Measurements from ENCODE around the gene PRR7.

The PRR7 gene

GRCh38 chr5:177465044-177465443 lies 18.4 kb downstream of the PRR7 start:
- TF ChIP-seq REST (IDR thresholded peaks at IDR 0.05; ENCODE audit: low read depth) (no peak), NFIC (IDR thresholded peaks at IDR 0.05) (no peak), CEBPB (IDR thresholded peaks at IDR 0.05) (no peak), YY1 (IDR thresholded peaks at IDR 0.05; ENCODE audit: low read depth) (no peak), TCF12 (IDR thresholded peaks at IDR 0.05; ENCODE audit: low read depth) (no peak), EP300 (IDR thresholded peaks at IDR 0.05; ENCODE audit: borderline replicate concordance) (no peak), CREB1 (IDR thresholded peaks at IDR 0.05; ENCODE audit: low read depth) (no peak), RAD21 (IDR thresholded peaks at IDR 0.05; ENCODE audit: low read depth) (no peak), TEAD4 (IDR thresholded peaks at IDR 0.05) (no peak), MAX (IDR thresholded peaks at IDR 0.05) (no peak)

GRCh38 chr5:177466861-177467260 lies 20.2 kb downstream of the PRR7 start:
- no peak for TF ChIP-seq TCF12 (IDR thresholded peaks at IDR 0.05; ENCODE audit: low read depth)
- no peak for TF ChIP-seq REST (IDR thresholded peaks at IDR 0.05; ENCODE audit: low read depth)
- TF ChIP-seq TAF1 (IDR thresholded peaks at IDR 0.05; ENCODE audit: low read depth) = no peak
- TF ChIP-seq EGR1 (IDR thresholded peaks at IDR 0.05) = no peak
- TF ChIP-seq YY1 (IDR thresholded peaks at IDR 0.05; ENCODE audit: low read depth) = no peak
- no peak for TF ChIP-seq CREB1 (IDR thresholded peaks at IDR 0.05; ENCODE audit: low read depth)
- TF ChIP-seq MAX (IDR thresholded peaks at IDR 0.05) = no peak
- TF ChIP-seq CEBPB (IDR thresholded peaks at IDR 0.05) = no peak
- no peak for TF ChIP-seq ZBTB7A (IDR thresholded peaks at IDR 0.05; ENCODE audit: low read depth)
- TF ChIP-seq NFIC (IDR thresholded peaks at IDR 0.05) = no peak
- TF ChIP-seq USF1 (IDR thresholded peaks at IDR 0.05) = no peak
- no peak for TF ChIP-seq FOXM1 (IDR thresholded peaks at IDR 0.05; ENCODE audit: borderline replicate concordance, low read depth)
- TF ChIP-seq RAD21 (IDR thresholded peaks at IDR 0.05; ENCODE audit: low read depth) = no peak
- no peak for TF ChIP-seq TEAD4 (IDR thresholded peaks at IDR 0.05)
- no peak for TF ChIP-seq EP300 (IDR thresholded peaks at IDR 0.05; ENCODE audit: borderline replicate concordance)

- TF ChIP-seq TEAD4 (IDR thresholded peaks at IDR 0.05) (no peak), TAF1 (IDR thresholded peaks at IDR 0.05; ENCODE audit: low read depth) (no peak), FOXM1 (IDR thresholded peaks at IDR 0.05; ENCODE audit: borderline replicate concordance, low read depth) (no peak), TCF12 (IDR thresholded peaks at IDR 0.05; ENCODE audit: low read depth) (no peak), REST (IDR thresholded peaks at IDR 0.05; ENCODE audit: low read depth) (no peak), NFIC (IDR thresholded peaks at IDR 0.05) (no peak), RAD21 (IDR thresholded peaks at IDR 0.05; ENCODE audit: low read depth) (no peak), USF1 (IDR thresholded peaks at IDR 0.05) (no peak)
Measured at GRCh38 chr5:177467436-177467835, 20.8 kb downstream of the PRR7 start.

GRCh38 chr5:177468329-177468684 lies 21.7 kb downstream of the PRR7 start:
- TF ChIP-seq EP300 (IDR thresholded peaks at IDR 0.05; ENCODE audit: borderline replicate concordance) = no peak
- no peak for TF ChIP-seq RAD21 (IDR thresholded peaks at IDR 0.05; ENCODE audit: low read depth)
- no peak for TF ChIP-seq ZBTB7A (IDR thresholded peaks at IDR 0.05; ENCODE audit: low read depth)
- TF ChIP-seq REST (IDR thresholded peaks at IDR 0.05; ENCODE audit: low read depth) = no peak
- no peak for TF ChIP-seq TCF12 (IDR thresholded peaks at IDR 0.05; ENCODE audit: low read depth)
- TF ChIP-seq USF1 (IDR thresholded peaks at IDR 0.05) = no peak
- no peak for TF ChIP-seq FOXM1 (IDR thresholded peaks at IDR 0.05; ENCODE audit: borderline replicate concordance, low read depth)
- no peak for TF ChIP-seq TAF1 (IDR thresholded peaks at IDR 0.05; ENCODE audit: low read depth)
- TF ChIP-seq CEBPB (IDR thresholded peaks at IDR 0.05) = no peak
- TF ChIP-seq YY1 (IDR thresholded peaks at IDR 0.05; ENCODE audit: low read depth) = no peak

Measured in Ishikawa (cell line).